HG03442 (cell line): ENCODE results near the gene GMPPB.
"Not testable (repeated sequence)": the region's sequence is repeated elsewhere in the genome, so short reads cannot be mapped to it uniquely, and the experiment has no call there.

Experiments
- ATAC-seq: cut with Tn5 transposase; IDR thresholded peaks from one replicate; pipeline ENCODE4 v1.9.1; 2021; ENCODE audit warnings: mild to moderate bottlenecking, moderate library complexity; ENCODE audit not compliant: unreplicated experiment

GMPPB gene

GRCh38 chr3:49694409-49695070 is 29.2 kb downstream of the GMPPB start:
- not testable (repeated sequence) for ATAC-seq

GRCh38 chr3:49691481-49691880 is 32.3 kb downstream of the GMPPB start:
- not testable (repeated sequence) for ATAC-seq

- not testable (repeated sequence) for ATAC-seq
These were observed 32.9 kb downstream of the GMPPB start for GRCh38 chr3:49690856-49691255.

- peak; percentile 5 for ATAC-seq
These were observed 33.7 kb downstream of the GMPPB start for GRCh38 chr3:49689908-49690624.

GRCh38 chr3:49689046-49689907 is 34.5 kb downstream of the GMPPB start, which contains the start of the genes MST1 and RNF123:
TSS of gene MST1 (minus strand) at chr3:49689474. CDS start at chr3:49688691, 783 bp downstream.
TSS of gene RNF123 (plus strand) at chr3:49689557. CDS start at chr3:49691166, 1,609 bp downstream.
- ATAC-seq = peak; percentile 65

GRCh38 chr3:49688338-49689045 is 35.3 kb downstream of the GMPPB start:
- not testable (repeated sequence) for ATAC-seq

GRCh38 chr3:49687424-49687795 is 36.3 kb downstream of the GMPPB start:
- not testable (repeated sequence) for ATAC-seq

GRCh38 chr3:49686769-49687423 is 36.9 kb downstream of the GMPPB start:
- ATAC-seq = not testable (repeated sequence)

GRCh38 chr3:49686346-49686745 is 37.4 kb downstream of the GMPPB start:
- not testable (repeated sequence) for ATAC-seq

- not testable (repeated sequence) for ATAC-seq
These were observed 37.9 kb downstream of the GMPPB start for GRCh38 chr3:49685846-49686245.

- ATAC-seq = not testable (repeated sequence)
These were observed 38.6 kb downstream of the GMPPB start for GRCh38 chr3:49685103-49685502.

- ATAC-seq = not testable (repeated sequence)
These were observed 39.3 kb downstream of the GMPPB start for GRCh38 chr3:49684453-49684852.

GRCh38 chr3:49683162-49683561 is 40.6 kb downstream of the GMPPB start:
- ATAC-seq = no peak

GRCh38 chr3:49681543-49681942 is 42.2 kb downstream of the GMPPB start:
- ATAC-seq = no peak

GRCh38 chr3:49681232-49681522 is 42.6 kb downstream of the GMPPB start:
- ATAC-seq = no peak

GRCh38 chr3:49680493-49681231 is 43.1 kb downstream of the GMPPB start:
- ATAC-seq = no peak

GRCh38 chr3:49675912-49676311 is 47.8 kb downstream of the GMPPB start:
- ATAC-seq = no peak

- peak; percentile 12 for ATAC-seq
These were observed 49.2 kb downstream of the GMPPB start for GRCh38 chr3:49674497-49674983.

GRCh38 chr3:49673715-49674496 is 49.8 kb downstream of the GMPPB start, which contains the start of gene APEH:
TSS of gene APEH (plus strand) at chr3:49674351. CDS start at chr3:49674402, 51 bp downstream.
- peak; percentile 80 for ATAC-seq
